Osteocyte (in vitro differentiated cells): ENCODE data around the gene FOXN3. TPM values are rescaled to one million over a fixed set of nuclear protein-coding genes. Genes with fewer than 3 reads are reported as not detected.

Experiments used
- DNase-seq: peaks from one replicate; pipeline ENCODE4 v3.0.0; 2021; ENCODE audit warnings: mixed read lengths; ENCODE audit not compliant: unreplicated experiment; ENCODE audit errors: extremely low spot score
- H3K27ac Mint-ChIP-seq: one replicate; pipeline ENCODE4 v1.8.0; 2021; ENCODE audit warnings: mild to moderate bottlenecking, mixed read lengths; ENCODE audit not compliant: unreplicated experiment
- H3K27me3 Mint-ChIP-seq: one replicate; pipeline ENCODE4 v1.8.0; 2021; ENCODE audit warnings: mixed read lengths; ENCODE audit not compliant: unreplicated experiment
- H3K36me3 Mint-ChIP-seq: one replicate; pipeline ENCODE4 v1.8.0; 2021; ENCODE audit warnings: mixed read lengths; ENCODE audit not compliant: unreplicated experiment
- H3K4me1 Mint-ChIP-seq: one replicate; pipeline ENCODE4 v1.8.0; 2021; ENCODE audit warnings: mixed read lengths; ENCODE audit not compliant: unreplicated experiment
- H3K4me3 Mint-ChIP-seq: one replicate; pipeline ENCODE4 v1.8.0; 2021; ENCODE audit warnings: mild to moderate bottlenecking, moderate library complexity, mixed read lengths; ENCODE audit not compliant: unreplicated experiment
- H3K9me3 Mint-ChIP-seq: one replicate; pipeline ENCODE4 v1.8.0; 2021; ENCODE audit warnings: mixed read lengths; ENCODE audit not compliant: unreplicated experiment
- CTCF ChIP-seq: fragments of 200-600 bp; sonication (generic); IDR thresholded peaks from 2 replicates; pipeline ENCODE4 v1.5.0; 2021; ENCODE audit warnings: antibody characterized with exemption, mild to moderate bottlenecking, moderate library complexity
- total RNA-seq: library from RNA; stranded (reverse); gene quantifications from 2 replicates; pipeline ENCODE4 v1.2.1, GENCODE V29; 2021

The FOXN3 gene
- total RNA-seq, 1 donor from 2014 or later = 120 TPM

- no peak for DNase-seq
- no peak for TF ChIP-seq CTCF
- no peaks in the 10 kb centered on the region for H3K27me3 Mint-ChIP-seq
- peaks cover 13% of the 10 kb centered on the region for H3K4me1 Mint-ChIP-seq
- H3K36me3 Mint-ChIP-seq = peaks cover 19% of the 10 kb centered on the region
- H3K27ac Mint-ChIP-seq = no peak overlapping the region
- H3K4me3 Mint-ChIP-seq = no peak overlapping the region
- no peaks in the 10 kb centered on the region for H3K9me3 Mint-ChIP-seq
Measured at GRCh38 chr14:89288114-89288513, 128.9 kb downstream of the FOXN3 start.

GRCh38 chr14:89284333-89285058, 132.5 kb downstream of the FOXN3 start:
- no peak for TF ChIP-seq CTCF

GRCh38 chr14:89283327-89284060, 133.5 kb downstream of the FOXN3 start:
- H3K4me3 Mint-ChIP-seq = no peak overlapping the region
- H3K9me3 Mint-ChIP-seq = no peaks in the 10 kb centered on the region
- no peaks in the 10 kb centered on the region for H3K27me3 Mint-ChIP-seq
- no peak overlapping the region for H3K27ac Mint-ChIP-seq
- peaks cover 25% of the 10 kb centered on the region for H3K36me3 Mint-ChIP-seq
- no peak for TF ChIP-seq CTCF
- peaks cover 9% of the 10 kb centered on the region for H3K4me1 Mint-ChIP-seq
- no peak for DNase-seq

More at GRCh38 chr14:89284333-89285058, 132.5 kb downstream of the FOXN3 start:
- Mint-ChIP-seq H3K9me3 (no peaks in the 10 kb centered on the region), H3K27ac (peak overlapping the region; percentile 45), H3K4me3 (no peak overlapping the region), H3K4me1 (peaks cover 9% of the 10 kb centered on the region), H3K36me3 (peaks cover 25% of the 10 kb centered on the region), H3K27me3 (no peaks in the 10 kb centered on the region)
- no peak for DNase-seq

- H3K36me3 Mint-ChIP-seq = peaks cover 26% of the 10 kb centered on the region
- H3K27ac Mint-ChIP-seq = no peak overlapping the region
- no peak for DNase-seq
- H3K4me1 Mint-ChIP-seq = peaks cover 5% of the 10 kb centered on the region
- no peak overlapping the region for H3K4me3 Mint-ChIP-seq
- no peaks in the 10 kb centered on the region for H3K9me3 Mint-ChIP-seq
- no peak for TF ChIP-seq CTCF
- no peaks in the 10 kb centered on the region for H3K27me3 Mint-ChIP-seq
Measured at GRCh38 chr14:89282191-89282590, 134.8 kb downstream of the FOXN3 start.

GRCh38 chr14:89280600-89280999, 136.4 kb downstream of the FOXN3 start:
- Mint-ChIP-seq H3K4me3 (no peak overlapping the region), H3K36me3 (peaks cover 33% of the 10 kb centered on the region), H3K9me3 (no peaks in the 10 kb centered on the region), H3K27ac (no peak overlapping the region), H3K4me1 (peaks cover 12% of the 10 kb centered on the region), H3K27me3 (no peaks in the 10 kb centered on the region)
- no peak for DNase-seq
- TF ChIP-seq CTCF = no peak
